Keratinocyte (primary cell): ENCODE results near the gene C2orf76.
"Not testable (repeated sequence)": the region's sequence is repeated elsewhere in the genome, so short reads cannot be mapped to it uniquely, and the experiment has no call there.

ENCODE experiments used
- EZH2 ChIP-seq: IDR thresholded peaks from one replicate; pipeline ENCODE4 v1.6.1; 2012; ENCODE audit warnings: inconsistent platforms, mild to moderate bottlenecking, low read length, moderate library complexity
- TF ChIP-seq, protein P1 (sequence below), 3 experiments: IDR thresholded peaks in 1 of 3; conservative IDR thresholded peaks in 1 of 3; optimal IDR thresholded peaks in 1 of 3; 2 replicates in 2 of 3; 3 replicates in 1 of 3; pipeline versions ENCODE3 to v1.5.1; 2011; ENCODE audit warnings: low read length in 3 of 3, mild to moderate bottlenecking in 3 of 3, moderate library complexity in 2 of 3, control low read depth in 1 of 3, inconsistent platforms in 1 of 3; ENCODE audit not compliant: insufficient read depth in 2 of 3; ENCODE audit errors: extremely low read depth in 1 of 3

DNA sequence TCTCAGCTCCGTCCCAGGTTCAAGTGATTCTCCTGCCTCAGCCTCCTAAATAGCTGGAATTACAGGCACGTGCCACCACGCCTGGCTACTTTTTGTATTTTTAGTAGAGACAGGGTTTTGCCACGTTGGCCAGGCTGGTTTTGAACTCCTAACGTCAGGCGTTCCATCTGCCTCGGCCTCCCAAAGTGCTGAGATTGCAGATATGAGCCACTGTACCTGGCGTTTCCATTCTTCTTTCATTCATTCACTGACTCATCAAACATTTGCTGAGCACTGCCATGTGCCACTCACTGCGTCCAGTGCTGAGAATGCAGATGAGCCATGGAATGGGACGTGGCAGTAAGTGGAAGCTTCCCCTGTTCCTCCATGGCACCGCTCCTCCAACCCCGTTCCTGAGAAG is 37.0 kb upstream of the C2orf76 start:
- TF ChIP-seq, protein P1, sequence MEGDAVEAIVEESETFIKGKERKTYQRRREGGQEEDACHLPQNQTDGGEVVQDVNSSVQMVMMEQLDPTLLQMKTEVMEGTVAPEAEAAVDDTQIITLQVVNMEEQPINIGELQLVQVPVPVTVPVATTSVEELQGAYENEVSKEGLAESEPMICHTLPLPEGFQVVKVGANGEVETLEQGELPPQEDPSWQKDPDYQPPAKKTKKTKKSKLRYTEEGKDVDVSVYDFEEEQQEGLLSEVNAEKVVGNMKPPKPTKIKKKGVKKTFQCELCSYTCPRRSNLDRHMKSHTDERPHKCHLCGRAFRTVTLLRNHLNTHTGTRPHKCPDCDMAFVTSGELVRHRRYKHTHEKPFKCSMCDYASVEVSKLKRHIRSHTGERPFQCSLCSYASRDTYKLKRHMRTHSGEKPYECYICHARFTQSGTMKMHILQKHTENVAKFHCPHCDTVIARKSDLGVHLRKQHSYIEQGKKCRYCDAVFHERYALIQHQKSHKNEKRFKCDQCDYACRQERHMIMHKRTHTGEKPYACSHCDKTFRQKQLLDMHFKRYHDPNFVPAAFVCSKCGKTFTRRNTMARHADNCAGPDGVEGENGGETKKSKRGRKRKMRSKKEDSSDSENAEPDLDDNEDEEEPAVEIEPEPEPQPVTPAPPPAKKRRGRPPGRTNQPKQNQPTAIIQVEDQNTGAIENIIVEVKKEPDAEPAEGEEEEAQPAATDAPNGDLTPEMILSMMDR (optimal IDR thresholded peaks at IDR 0.05 in 1 of 3, IDR thresholded peaks at IDR 0.05 in 1 of 3, conservative IDR thresholded peaks at IDR 0.05 in 1 of 3; ENCODE audit: extremely low read depth in 1 of 3, insufficient read depth in 2 of 3, low read length in 3 of 3): not testable (repeated sequence)
- TF ChIP-seq EZH2: not testable (repeated sequence)
